Glutamatergic neuron (in vitro differentiated cells): ENCODE results near the gene SYT9. TPM values are rescaled to one million over a fixed set of nuclear protein-coding genes. Genes with fewer than 3 reads are reported as not detected.

Experiments used
- DNase-seq: peaks from one replicate; pipeline ENCODE4 v3.0.0; 2022
- H3K27ac Mint-ChIP-seq: one replicate; pipeline ENCODE4 v1.8.0; 2020; ENCODE audit warnings: mild to moderate bottlenecking, mixed read lengths, inconsistent platforms; ENCODE audit not compliant: unreplicated experiment
- H3K27me3 Mint-ChIP-seq: one replicate; pipeline ENCODE4 v1.8.0; 2020; ENCODE audit warnings: mild to moderate bottlenecking, moderate library complexity, mixed read lengths, inconsistent platforms; ENCODE audit not compliant: unreplicated experiment
- H3K36me3 Mint-ChIP-seq: one replicate; pipeline ENCODE4 v1.8.0; 2020; ENCODE audit warnings: mild to moderate bottlenecking, mixed read lengths, inconsistent platforms; ENCODE audit not compliant: unreplicated experiment
- H3K4me1 Mint-ChIP-seq: one replicate; pipeline ENCODE4 v1.8.0; 2020; ENCODE audit warnings: mild to moderate bottlenecking, low read depth, mixed read lengths, inconsistent platforms; ENCODE audit not compliant: unreplicated experiment
- H3K4me3 Mint-ChIP-seq: one replicate; pipeline ENCODE4 v1.8.0; 2020; ENCODE audit warnings: mild to moderate bottlenecking, mixed read lengths, inconsistent platforms; ENCODE audit not compliant: unreplicated experiment
- H3K9me3 Mint-ChIP-seq: one replicate; pipeline ENCODE4 v1.8.0; 2020; ENCODE audit warnings: mild to moderate bottlenecking, moderate library complexity, mixed read lengths, inconsistent platforms; ENCODE audit not compliant: unreplicated experiment
- total RNA-seq: library from RNA; stranded (reverse); fragmentation: NEBNext Ultra II Directional; extraction: Animal tissue kit (Norgen Biotek cat#: 25700); gene quantifications from one replicate; pipeline ENCODE4 v1.2.1, GENCODE V29; 2021; ENCODE audit not compliant: unreplicated experiment
- TF ChIP-seq, protein P1 (sequence below): fragments of 200-600 bp; sonication (generic); IDR thresholded peaks from one replicate; pipeline ENCODE4 v1.5.0; 2021; ENCODE audit not compliant: partially characterized antibody, unreplicated experiment

SYT9 gene
- total RNA-seq, 1 donor from 2014 or later, result 3.7 TPM

DNA sequence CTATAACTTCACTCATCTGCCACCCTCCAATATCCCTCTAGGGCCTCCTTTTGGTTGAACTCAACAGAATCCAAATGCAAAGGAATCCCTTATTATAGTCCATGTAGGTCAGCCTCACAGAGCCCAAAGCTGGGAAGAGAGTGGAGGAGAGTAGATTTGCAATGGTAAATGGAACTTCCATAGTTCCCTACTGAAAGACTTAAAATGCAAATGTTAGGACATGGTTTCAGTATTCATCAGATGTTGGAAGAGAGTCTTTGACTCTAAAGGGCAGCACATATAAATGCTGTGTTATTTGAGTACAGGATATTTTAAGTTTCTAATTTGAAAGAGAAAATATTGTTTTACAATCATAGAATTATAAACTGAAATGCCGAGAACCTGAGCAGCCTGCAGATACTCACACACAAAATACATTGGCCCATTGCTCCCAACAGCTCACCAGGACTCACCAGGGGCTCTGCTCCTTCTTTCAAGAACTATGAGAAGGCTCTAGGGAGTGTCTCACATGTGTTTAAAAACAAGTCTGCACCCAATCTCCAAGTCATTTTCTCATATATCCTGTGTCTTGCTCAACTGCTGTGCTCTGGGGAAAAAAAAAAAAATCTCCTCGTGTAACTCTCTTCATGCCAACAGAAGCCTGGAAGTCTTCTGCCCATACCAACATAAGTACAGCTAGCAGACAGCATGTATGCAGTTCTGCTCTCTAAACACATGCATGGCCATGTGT is 39.6 kb downstream of the SYT9 start:
- H3K4me1 Mint-ChIP-seq, result no peaks in the 10 kb centered on the region
- TF ChIP-seq, protein P1, sequence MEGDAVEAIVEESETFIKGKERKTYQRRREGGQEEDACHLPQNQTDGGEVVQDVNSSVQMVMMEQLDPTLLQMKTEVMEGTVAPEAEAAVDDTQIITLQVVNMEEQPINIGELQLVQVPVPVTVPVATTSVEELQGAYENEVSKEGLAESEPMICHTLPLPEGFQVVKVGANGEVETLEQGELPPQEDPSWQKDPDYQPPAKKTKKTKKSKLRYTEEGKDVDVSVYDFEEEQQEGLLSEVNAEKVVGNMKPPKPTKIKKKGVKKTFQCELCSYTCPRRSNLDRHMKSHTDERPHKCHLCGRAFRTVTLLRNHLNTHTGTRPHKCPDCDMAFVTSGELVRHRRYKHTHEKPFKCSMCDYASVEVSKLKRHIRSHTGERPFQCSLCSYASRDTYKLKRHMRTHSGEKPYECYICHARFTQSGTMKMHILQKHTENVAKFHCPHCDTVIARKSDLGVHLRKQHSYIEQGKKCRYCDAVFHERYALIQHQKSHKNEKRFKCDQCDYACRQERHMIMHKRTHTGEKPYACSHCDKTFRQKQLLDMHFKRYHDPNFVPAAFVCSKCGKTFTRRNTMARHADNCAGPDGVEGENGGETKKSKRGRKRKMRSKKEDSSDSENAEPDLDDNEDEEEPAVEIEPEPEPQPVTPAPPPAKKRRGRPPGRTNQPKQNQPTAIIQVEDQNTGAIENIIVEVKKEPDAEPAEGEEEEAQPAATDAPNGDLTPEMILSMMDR, result no peak
- peaks cover 2% of the 10 kb centered on the region for H3K27me3 Mint-ChIP-seq
- H3K27ac Mint-ChIP-seq, result no peak overlapping the region
- DNase-seq, result no peak
- peaks cover 7% of the 10 kb centered on the region for H3K36me3 Mint-ChIP-seq
- H3K4me3 Mint-ChIP-seq, result no peak overlapping the region
- H3K9me3 Mint-ChIP-seq, result peaks cover 5% of the 10 kb centered on the region

DNA sequence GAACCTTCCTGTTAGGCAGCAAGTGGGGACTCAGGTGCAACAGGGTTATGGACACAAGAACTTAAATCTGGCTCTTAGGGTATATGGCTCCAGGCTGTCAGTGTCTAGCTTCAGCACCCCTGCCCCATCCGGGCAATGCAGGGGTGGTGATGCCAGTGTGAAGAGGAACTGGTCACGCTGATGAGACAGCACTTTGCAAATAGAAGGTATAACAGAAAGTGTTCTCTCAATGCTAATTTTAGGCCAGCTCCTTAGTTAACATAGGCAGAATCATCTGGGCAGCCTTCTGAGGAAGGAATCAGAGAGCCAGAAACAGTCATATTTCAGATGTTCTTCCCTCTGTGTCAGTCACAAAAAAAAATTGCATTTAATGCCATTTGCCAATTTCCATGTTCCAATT is 41.2 kb downstream of the SYT9 start:
- Mint-ChIP-seq H3K4me1 (no peaks in the 10 kb centered on the region), H3K36me3 (no peaks in the 10 kb centered on the region), H3K9me3 (no peaks in the 10 kb centered on the region), H3K27ac (no peak overlapping the region), H3K4me3 (no peak overlapping the region), H3K27me3 (no peaks in the 10 kb centered on the region)
- TF ChIP-seq, protein P1, result no peak
- no peak for DNase-seq

DNA sequence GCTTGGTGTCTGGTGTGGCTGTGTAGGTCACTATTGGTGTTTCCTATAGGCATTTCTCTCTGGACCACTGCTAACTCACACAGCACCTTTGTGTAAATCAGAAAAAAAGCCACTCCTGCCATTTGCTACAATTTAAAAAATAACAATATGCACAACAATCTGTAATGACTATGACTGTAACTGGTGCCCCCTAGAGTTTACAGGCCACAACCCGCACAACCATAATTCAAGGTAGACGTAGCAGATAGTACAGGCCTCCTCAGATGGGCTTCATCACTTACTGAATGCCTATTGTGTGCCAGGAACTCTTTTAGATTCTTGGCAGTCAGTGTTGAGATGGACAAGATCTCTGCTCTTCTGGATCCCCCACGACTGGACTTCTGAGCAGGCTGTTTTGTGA is 47.7 kb downstream of the SYT9 start:
- TF ChIP-seq, protein P1, result no peak
- peaks cover 1% of the 10 kb centered on the region for H3K9me3 Mint-ChIP-seq
- no peak for DNase-seq
- no peaks in the 10 kb centered on the region for H3K36me3 Mint-ChIP-seq
- H3K27ac Mint-ChIP-seq, result no peak overlapping the region
- no peak overlapping the region for H3K4me3 Mint-ChIP-seq
- no peaks in the 10 kb centered on the region for H3K27me3 Mint-ChIP-seq
- no peaks in the 10 kb centered on the region for H3K4me1 Mint-ChIP-seq

DNA sequence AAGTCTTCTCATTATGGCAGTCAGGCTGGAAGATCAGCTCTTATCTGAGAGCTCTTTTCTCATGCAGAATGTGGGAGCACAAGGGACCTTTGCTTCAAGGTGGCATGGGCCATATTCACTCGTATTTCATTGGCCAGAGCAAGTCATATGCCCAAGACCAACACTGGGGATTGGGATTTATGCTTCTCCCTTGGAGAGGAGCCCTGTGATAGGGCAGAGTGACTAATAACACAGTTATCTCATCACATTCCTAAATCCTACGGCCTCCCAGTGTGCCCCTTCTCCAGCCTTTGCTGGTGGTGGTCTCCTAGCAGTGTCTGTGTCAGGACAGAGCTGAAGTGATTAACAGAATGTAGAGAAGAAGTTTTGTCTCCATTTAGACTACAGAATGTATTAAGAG is 48.6 kb downstream of the SYT9 start:
- TF ChIP-seq, protein P1, result no peak

DNA sequence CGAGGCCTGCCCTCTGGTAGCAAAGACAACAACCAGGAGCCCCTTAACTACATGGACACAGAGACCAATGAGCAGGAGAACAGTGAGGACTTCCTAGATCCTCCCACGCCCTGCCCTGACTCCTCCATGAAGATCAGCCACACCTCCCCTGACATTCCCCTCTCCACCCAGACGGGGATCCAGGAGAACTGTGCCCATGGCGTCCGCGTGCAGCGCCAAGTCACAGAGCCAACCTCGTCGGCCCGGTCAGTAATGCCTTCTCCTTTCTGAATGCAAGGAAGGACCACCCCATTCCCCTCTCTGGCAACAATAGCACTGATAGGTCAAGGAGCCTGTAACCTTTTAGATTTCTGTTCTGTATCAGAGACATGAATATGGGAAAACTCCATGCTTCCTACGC is 51.4 kb downstream of the SYT9 start:
- H3K27me3 Mint-ChIP-seq, result no peaks in the 10 kb centered on the region
- no peaks in the 10 kb centered on the region for H3K36me3 Mint-ChIP-seq
- H3K4me1 Mint-ChIP-seq, result no peaks in the 10 kb centered on the region
- peaks cover 1% of the 10 kb centered on the region for H3K9me3 Mint-ChIP-seq
- H3K27ac Mint-ChIP-seq, result no peak overlapping the region
- DNase-seq, result no peak
- TF ChIP-seq, protein P1, result no peak
- no peak overlapping the region for H3K4me3 Mint-ChIP-seq

More for the DNA sequence above, 48.6 kb downstream of the SYT9 start:
- Mint-ChIP-seq H3K4me1 (no peaks in the 10 kb centered on the region), H3K27me3 (no peaks in the 10 kb centered on the region), H3K36me3 (no peaks in the 10 kb centered on the region), H3K27ac (no peak overlapping the region), H3K9me3 (peaks cover 1% of the 10 kb centered on the region), H3K4me3 (no peak overlapping the region)
- no peak for DNase-seq
